HEK293T (cell line): ENCODE measurements around the gene PSEN1.

Experiments used
- BHLHE40 ChIP-seq: fragments of 450-650 bp; IDR thresholded peaks from 2 replicates; pipeline ENCODE4 v1.6.1; 2016; ENCODE audit warnings: mild to moderate bottlenecking, moderate library complexity, borderline replicate concordance
- CTBP1 ChIP-seq: fragments of 450-650 bp; IDR thresholded peaks from 2 replicates; pipeline ENCODE4 v1.6.1; 2016; ENCODE audit warnings: borderline replicate concordance
- FOXA1 ChIP-seq: fragments of 450-650 bp; IDR thresholded peaks from 2 replicates; pipeline ENCODE4 v1.6.1; 2016; ENCODE audit warnings: mild to moderate bottlenecking
- LEF1 ChIP-seq: fragments of 450-650 bp; IDR thresholded peaks from 2 replicates; pipeline ENCODE4 v1.6.1; 2017; ENCODE audit warnings: mild to moderate bottlenecking, borderline replicate concordance
- PKNOX1 ChIP-seq: fragments of 450-650 bp; IDR thresholded peaks from 2 replicates; pipeline ENCODE4 v1.6.1; 2016
- SP1 ChIP-seq: fragments of 450-650 bp; IDR thresholded peaks from 2 replicates; pipeline ENCODE4 v1.6.1; 2017
- SUZ12 ChIP-seq: fragments of 450-650 bp; IDR thresholded peaks from 2 replicates; pipeline ENCODE4 v1.6.1; 2016; ENCODE audit warnings: mild to moderate bottlenecking
- TARDBP ChIP-seq: fragments of 450-650 bp; IDR thresholded peaks from 2 replicates; pipeline ENCODE4 v1.6.1; 2016

GRCh38 chr14:73220634-73221033 is 84.3 kb downstream of the PSEN1 start:
- no peak for TF ChIP-seq SP1
- no peak for TF ChIP-seq BHLHE40
- no peak for TF ChIP-seq LEF1
- TF ChIP-seq CTBP1: no peak
- no peak for TF ChIP-seq SUZ12
- TF ChIP-seq TARDBP: no peak
- no peak for TF ChIP-seq FOXA1
- TF ChIP-seq PKNOX1: no peak
